Osteoblast (primary cell): Measurements from ENCODE around the gene MPND. TPM values are rescaled to one million over a fixed set of nuclear protein-coding genes. Genes with fewer than 3 reads are reported as not detected.

Experiments
- DNase-seq: peaks from one replicate; pipeline ENCODE4 v3.0.0; 2011; ENCODE audit warnings: low spot score, mixed read lengths; ENCODE audit not compliant: insufficient read length; ENCODE audit errors: missing footprints
- H2AFZ ChIP-seq: 2 replicates; pipeline ENCODE4 v1.6.0; 2011; ENCODE audit warnings: mild to moderate bottlenecking, low read length
- H3K27ac ChIP-seq: 2 replicates; pipeline ENCODE4 v1.5.1; 2011; ENCODE audit warnings: mild to moderate bottlenecking, low read depth, low read length, moderate library complexity
- H3K27me3 ChIP-seq: 2 replicates; pipeline ENCODE4 v1.6.0; 2012; ENCODE audit warnings: mild to moderate bottlenecking, control low read depth, inconsistent platforms, low read length, moderate library complexity; ENCODE audit not compliant: insufficient read depth
- H3K36me3 ChIP-seq: 2 replicates; pipeline ENCODE4 v1.5.1; 2011; ENCODE audit warnings: mild to moderate bottlenecking, low read length, control low read depth, moderate library complexity; ENCODE audit not compliant: insufficient read depth
- H3K4me1 ChIP-seq: 2 replicates; pipeline ENCODE4 v1.5.1; 2011; ENCODE audit warnings: mild to moderate bottlenecking, low read length, control low read depth, moderate library complexity; ENCODE audit not compliant: insufficient read depth
- H3K4me2 ChIP-seq: 2 replicates; pipeline ENCODE4 v1.6.0; 2011; ENCODE audit warnings: mild to moderate bottlenecking, low read length; ENCODE audit not compliant: insufficient read depth
- H3K4me3 ChIP-seq: fragments of 200-600 bp; sonication (generic); 3 replicates; pipeline ENCODE4 v1.5.1; 2012; ENCODE audit warnings: mild to moderate bottlenecking, low read length, inconsistent platforms; ENCODE audit not compliant: insufficient read depth
- H3K79me2 ChIP-seq: 2 replicates; pipeline ENCODE4 v1.6.0; 2012; ENCODE audit warnings: mild to moderate bottlenecking, low read length, control low read depth, inconsistent platforms; ENCODE audit not compliant: insufficient read depth
- H3K9me3 ChIP-seq: 2 replicates; pipeline ENCODE4 v1.5.1; 2011; ENCODE audit warnings: low read depth, low read length, control low read depth
- H4K20me1 ChIP-seq: 2 replicates; pipeline ENCODE4 v1.6.0; 2012; ENCODE audit warnings: mild to moderate bottlenecking, low read length, control low read depth; ENCODE audit not compliant: insufficient read depth
- CTCF ChIP-seq: IDR thresholded peaks from 2 replicates; pipeline ENCODE4 v1.5.1; 2011; ENCODE audit warnings: mild to moderate bottlenecking, low read depth, low read length, moderate library complexity; ENCODE audit errors: extremely low read depth
- total RNA-seq: library from RNA; depleted of rRNA; stranded (reverse); fragments of >200 nt; gene quantifications from 2 replicates; pipeline ENCODE4 v1.2.3, GENCODE V29; 2012

The MPND gene
- total RNA-seq, 1 donor, result 6.9 TPM

GRCh38 chr19:4297901-4298809 lies 45.2 kb upstream of the MPND start:
- H3K27ac ChIP-seq, result no peak overlapping the region
- no peak overlapping the region for H3K4me2 ChIP-seq
- H3K4me1 ChIP-seq, result no peaks in the 10 kb centered on the region
- H3K36me3 ChIP-seq, result no peaks in the 10 kb centered on the region
- H3K9me3 ChIP-seq, result no peaks in the 10 kb centered on the region
- DNase-seq, result peak; percentile 63
- H3K79me2 ChIP-seq, result no peaks in the 10 kb centered on the region
- H2AFZ ChIP-seq, result no peak overlapping the region
- no peaks in the 10 kb centered on the region for H3K27me3 ChIP-seq
- TF ChIP-seq CTCF, result no peak
- H4K20me1 ChIP-seq, result no peaks in the 10 kb centered on the region
- H3K4me3 ChIP-seq, result no peak overlapping the region

GRCh38 chr19:4298810-4299550 lies 44.4 kb upstream of the MPND start:
- no peaks in the 10 kb centered on the region for H3K4me1 ChIP-seq
- DNase-seq, result peak; percentile 48
- no peaks in the 10 kb centered on the region for H3K79me2 ChIP-seq

GRCh38 chr19:4300589-4300988 lies 42.8 kb upstream of the MPND start:
- Histone ChIP-seq H3K27me3 (no peaks in the 10 kb centered on the region), H4K20me1 (no peaks in the 10 kb centered on the region), H3K4me2 (no peak overlapping the region), H3K4me3 (no peak overlapping the region), H3K27ac (no peak overlapping the region), H2AFZ (no peak overlapping the region), H3K9me3 (no peaks in the 10 kb centered on the region), H3K79me2 (no peaks in the 10 kb centered on the region), H3K4me1 (no peaks in the 10 kb centered on the region), H3K36me3 (no peaks in the 10 kb centered on the region)
- no peak for DNase-seq
- TF ChIP-seq CTCF, result no peak

More at GRCh38 chr19:4298810-4299550, 44.4 kb upstream of the MPND start:
- Histone ChIP-seq H3K27me3 (no peaks in the 10 kb centered on the region), H4K20me1 (no peaks in the 10 kb centered on the region), H3K4me2 (no peak overlapping the region), H3K4me3 (no peak overlapping the region), H3K36me3 (no peaks in the 10 kb centered on the region), H3K27ac (no peak overlapping the region), H3K9me3 (no peaks in the 10 kb centered on the region), H2AFZ (no peak overlapping the region)
- TF ChIP-seq CTCF, result no peak
